ENCODE measurements around the gene PROK2. TPM values are rescaled to one million over a fixed set of nuclear protein-coding genes. Genes with fewer than 3 reads are reported as not detected.

PROK2 gene
- total RNA-seq, 1 experiment from 2014 or later, result 1.4 TPM

GRCh38 chr3:71778353-71778752, 6.6 kb downstream of the PROK2 start:
- Histone ChIP-seq H3K18ac (ENCODE audit: insufficient read length, low read depth, low read length) (no peak overlapping the region), H3K9ac (ENCODE audit: extremely low read depth, insufficient read length, low read length) (no peak overlapping the region), H3K4ac (ENCODE audit: low read depth, low read length) (no peak overlapping the region), H2BK20ac (ENCODE audit: low read depth, low read length, poor library complexity, severe bottlenecking) (no peak overlapping the region), H3K23me2 (ENCODE audit: insufficient read length, low read depth, low read length, poor library complexity, severe bottlenecking) (no peaks in the 10 kb centered on the region), H3K56ac (ENCODE audit: insufficient read length, low read depth, low read length) (no peak overlapping the region), H2AK5ac (ENCODE audit: insufficient read length, low read length) (no peak overlapping the region), H3K9me3 (ENCODE audit: control insufficient read depth, low read depth, low read length) (no peaks in the 10 kb centered on the region), H4K20me1 (ENCODE audit: control insufficient read depth, insufficient read depth, insufficient read length) (no peaks in the 10 kb centered on the region), H4K91ac (ENCODE audit: insufficient read length, low read depth, low read length) (no peak overlapping the region), H3K4me2 (ENCODE audit: insufficient read depth, insufficient read length, low read length) (no peak overlapping the region), H3K27ac (ENCODE audit: insufficient read length, low read depth, low read length) (no peak overlapping the region), H3K79me2 (ENCODE audit: insufficient read depth, low read length) (no peaks in the 10 kb centered on the region), H3K79me1 (ENCODE audit: insufficient read depth, low read depth, low read length, poor library complexity, severe bottlenecking) (no peaks in the 10 kb centered on the region), H3T11ph (ENCODE audit: low read length) (no peak overlapping the region), H3K27me3 (ENCODE audit: insufficient read depth, low read length) (peaks cover under 1% of the 10 kb centered on the region; the same call in 1 of the 2 replicates), H2BK12ac (ENCODE audit: insufficient read length, low read depth, low read length) (no peak overlapping the region), H3K23ac (ENCODE audit: insufficient read length, low read depth, low read length) (no peak overlapping the region), H4K8ac (replicated peaks; ENCODE audit: insufficient read length, low read depth, low read length) (no peak overlapping the region), H4K5ac (ENCODE audit: insufficient read length, low read depth, low read length) (no peak overlapping the region), H3K4me1 (ENCODE audit: insufficient read depth, low read length) (peaks cover 4% of the 10 kb centered on the region; the same call in 1 of the 2 replicates), H2AFZ (ENCODE audit: low read length) (no peak overlapping the region), H3K14ac (ENCODE audit: insufficient read depth, low read length) (no peak overlapping the region), H2BK15ac (ENCODE audit: low read depth, low read length) (no peak overlapping the region), H2BK5ac (ENCODE audit: insufficient read length, low read length) (no peak overlapping the region), H2BK120ac (ENCODE audit: low read depth, low read length, poor library complexity, severe bottlenecking) (no peak overlapping the region)
- DNase-seq, result no peak
- no CpG with 5 or more reads among the region's 3 CpGs for WGBS (ENCODE audit: extremely low coverage, insufficient read length, low lambda C conversion rate)
- H3K36me3 Mint-ChIP-seq (ENCODE audit: insufficient read depth in 1 of 3, low read depth in 3 of 3), result no peaks in the 10 kb centered on the region
- peaks cover 28 to 29% of the 10 kb centered on the region in 2 experiments for H3K4me1 Mint-ChIP-seq
- no peaks in the 10 kb centered on the region for H3K9me3 Mint-ChIP-seq
- H3K27me3 Mint-ChIP-seq (ENCODE audit: low read depth), result peaks cover 20% of the 10 kb centered on the region
- H3K4me3 Mint-ChIP-seq, result no peak overlapping the region
- H3K27ac Mint-ChIP-seq, result no peak overlapping the region
- no peak for TF ChIP-seq CTCF (conservative IDR thresholded peaks at IDR 0.05)

All from H9 (cell line).